Astrocyte of the cerebellum (primary cell): ENCODE results near the gene COQ7.

Experiments
- DNase-seq: peaks from one replicate; pipeline ENCODE4 v3.0.0-alpha.2; 2011; ENCODE audit warnings: low read depth
- H3K4me3 ChIP-seq: 2 replicates; pipeline ENCODE4 v1.5.1; 2011; ENCODE audit warnings: mild to moderate bottlenecking, low read depth, low read length, moderate library complexity
- CTCF ChIP-seq: IDR thresholded peaks from 2 replicates; pipeline ENCODE4 v1.5.1; 2012; ENCODE audit warnings: low read length, low read depth, moderate library complexity, mild to moderate bottlenecking; ENCODE audit errors: missing control alignments
- in situ Hi-C: cut with HindIII; loops from 2 replicates; pipeline ENCODE4 v1.10.0; 2017; ENCODE audit warnings: low sequenced_read_pairs

Gene COQ7

DNA sequence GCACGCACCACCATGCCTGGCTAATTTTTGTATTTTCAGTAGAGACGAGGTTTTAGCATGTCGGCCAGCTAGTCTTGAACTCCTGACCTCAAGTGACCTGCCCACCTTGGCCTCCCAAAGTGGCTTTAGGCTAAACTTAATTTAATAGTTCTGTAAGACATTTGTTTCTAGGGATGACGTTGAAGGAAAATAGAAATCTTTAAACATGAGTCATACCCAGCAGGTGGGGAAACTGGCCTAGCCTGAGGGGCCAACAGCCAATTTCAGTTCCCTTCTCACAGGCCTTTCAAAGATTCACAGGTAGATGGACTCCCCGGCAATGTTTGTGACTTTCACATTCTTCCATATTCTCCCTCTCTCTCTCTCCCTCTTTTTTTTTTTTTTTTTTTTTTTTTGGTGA is 28.2 kb downstream of the COQ7 start:
- in situ Hi-C loops, result loop anchor here (25.0 kb wide), 1 partner anchor 267 kb away; no protein-coding TSS in a partner anchor
- no peak for DNase-seq
- TF ChIP-seq CTCF, result no peak
- no peak overlapping the region for H3K4me3 ChIP-seq

DNA sequence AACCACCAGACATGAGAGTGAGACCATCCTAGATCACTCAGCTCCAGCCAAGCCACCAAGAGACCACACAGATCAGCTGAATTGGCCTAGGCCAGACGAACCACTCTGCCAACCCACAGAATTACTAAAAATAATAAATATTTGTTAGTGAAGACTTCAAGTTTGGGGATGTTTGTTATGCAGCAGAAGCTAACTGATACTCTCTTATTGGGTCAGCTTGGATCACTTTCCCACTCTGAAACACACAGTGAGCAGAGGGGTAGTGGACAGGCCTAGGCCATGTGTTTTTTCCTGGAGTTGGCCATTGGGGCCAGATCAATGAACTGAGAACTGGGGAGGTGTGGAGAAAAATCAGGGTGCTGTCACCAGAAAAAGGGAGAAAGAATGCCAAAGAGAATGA is 30.8 kb downstream of the COQ7 start:
- in situ Hi-C loops, result loop anchor here (25.0 kb wide), 1 partner anchor 264 kb away; no protein-coding TSS in a partner anchor
- no peak for TF ChIP-seq CTCF
- DNase-seq, result no peak
- H3K4me3 ChIP-seq, result no peak overlapping the region

DNA sequence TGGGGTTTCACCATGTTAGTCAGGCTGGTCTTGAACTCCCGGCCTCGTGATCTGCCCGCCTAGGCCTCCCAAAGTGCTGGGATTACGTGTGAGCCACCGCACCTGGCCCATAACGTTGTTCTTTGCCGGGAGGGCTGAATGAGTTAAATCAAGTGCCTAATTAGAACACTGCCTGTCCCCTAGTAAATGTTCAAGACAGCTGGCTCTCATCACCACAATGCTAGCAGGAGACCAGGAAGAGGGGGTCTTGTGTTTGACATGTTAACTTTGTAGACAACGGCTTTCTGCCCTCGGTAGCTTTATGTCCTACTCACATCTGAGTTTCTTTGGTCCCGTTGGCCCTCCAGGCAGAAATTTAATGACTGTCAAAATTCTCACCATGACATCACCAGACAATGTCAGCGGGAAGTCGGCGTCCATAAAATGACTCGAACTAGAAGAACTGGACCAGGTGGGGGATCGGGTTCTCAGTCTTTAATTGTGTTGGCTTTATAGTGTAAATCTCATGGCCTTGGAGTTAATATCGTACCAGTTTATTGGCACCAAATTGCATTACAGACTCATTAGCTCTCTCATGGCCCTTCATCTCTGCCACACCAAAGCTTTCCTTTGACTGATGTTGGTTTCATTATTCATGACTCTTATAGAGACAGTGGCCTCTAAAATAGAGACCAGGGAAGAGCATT is 34.9 kb downstream of the COQ7 start:
- TF ChIP-seq CTCF, result no peak
- DNase-seq, result no peak
- H3K4me3 ChIP-seq, result no peak overlapping the region
- in situ Hi-C loops, result no loop called here

GRCh38 chr16:19104607-19105006 is 37.2 kb downstream of the COQ7 start:
- DNase-seq, result no peak
- no peak overlapping the region for H3K4me3 ChIP-seq
- in situ Hi-C loops, result no loop called here
- TF ChIP-seq CTCF, result no peak

DNA sequence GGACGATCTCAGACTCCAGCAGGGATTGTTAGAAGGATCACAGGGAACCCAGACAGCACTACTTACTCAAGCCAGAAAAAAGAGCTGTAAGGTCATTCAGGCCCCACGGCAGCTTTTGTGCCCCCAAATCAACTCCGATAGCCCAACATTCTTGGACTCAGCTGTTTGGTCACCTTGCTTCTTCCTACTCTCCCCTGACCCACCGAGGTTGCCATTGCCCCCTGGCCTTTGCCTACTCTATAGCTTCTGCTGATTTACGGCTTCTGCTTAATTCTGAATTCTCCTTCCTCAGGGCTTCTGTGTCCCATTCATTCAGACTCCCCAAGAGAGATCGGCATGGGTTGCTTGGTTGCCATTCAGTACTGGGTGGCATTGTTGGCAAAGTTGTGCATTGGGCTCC is 37.7 kb downstream of the COQ7 start:
- no peak for TF ChIP-seq CTCF
- H3K4me3 ChIP-seq, result no peak overlapping the region
- no peak for DNase-seq
- in situ Hi-C loops, result no loop called here

DNA sequence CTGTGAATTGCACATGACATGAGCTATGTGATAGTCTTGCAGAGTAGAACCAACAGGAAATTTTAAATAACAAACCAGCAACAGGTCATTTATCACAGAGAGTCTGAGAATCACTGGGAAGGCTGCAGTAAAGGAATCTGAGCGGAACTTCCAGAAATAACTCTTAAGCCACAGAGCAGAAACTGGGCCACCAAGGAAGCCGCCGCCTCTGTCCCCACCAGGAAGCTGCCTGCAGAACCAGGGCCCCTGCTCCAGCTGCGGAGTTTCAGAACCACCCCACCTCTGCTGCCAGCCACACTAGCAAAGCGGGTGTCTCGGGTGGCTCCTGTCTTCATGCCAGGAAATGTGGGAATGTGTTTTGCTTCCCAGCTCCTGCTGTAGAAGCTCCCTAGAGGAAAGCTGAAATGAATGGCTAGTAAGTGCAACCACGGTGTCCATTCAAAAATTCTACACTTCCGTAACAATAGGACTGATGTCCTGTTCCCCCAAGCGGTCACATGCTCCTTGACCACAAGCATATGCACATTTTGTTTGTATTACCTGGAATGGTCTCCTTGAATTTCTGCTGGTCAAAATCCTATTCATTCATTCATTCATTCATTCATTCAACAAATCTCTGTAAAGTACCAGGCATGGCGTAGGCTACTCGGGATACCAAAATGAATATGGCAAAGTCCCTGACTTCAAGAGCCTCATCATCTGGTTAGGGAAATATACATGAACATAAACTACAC is 38.6 kb downstream of the COQ7 start:
- no peak for DNase-seq
- in situ Hi-C loops, result no loop called here
- TF ChIP-seq CTCF, result no peak
- no peak overlapping the region for H3K4me3 ChIP-seq
